ENCODE data around the gene DUS1L. TPM values are rescaled to one million over a fixed set of nuclear protein-coding genes. Genes with fewer than 3 reads are reported as not detected.

DUS1L gene
- total RNA-seq, 4 donors from 2014 or later = 65.8 to 113 (median 89.8) TPM

DNA sequence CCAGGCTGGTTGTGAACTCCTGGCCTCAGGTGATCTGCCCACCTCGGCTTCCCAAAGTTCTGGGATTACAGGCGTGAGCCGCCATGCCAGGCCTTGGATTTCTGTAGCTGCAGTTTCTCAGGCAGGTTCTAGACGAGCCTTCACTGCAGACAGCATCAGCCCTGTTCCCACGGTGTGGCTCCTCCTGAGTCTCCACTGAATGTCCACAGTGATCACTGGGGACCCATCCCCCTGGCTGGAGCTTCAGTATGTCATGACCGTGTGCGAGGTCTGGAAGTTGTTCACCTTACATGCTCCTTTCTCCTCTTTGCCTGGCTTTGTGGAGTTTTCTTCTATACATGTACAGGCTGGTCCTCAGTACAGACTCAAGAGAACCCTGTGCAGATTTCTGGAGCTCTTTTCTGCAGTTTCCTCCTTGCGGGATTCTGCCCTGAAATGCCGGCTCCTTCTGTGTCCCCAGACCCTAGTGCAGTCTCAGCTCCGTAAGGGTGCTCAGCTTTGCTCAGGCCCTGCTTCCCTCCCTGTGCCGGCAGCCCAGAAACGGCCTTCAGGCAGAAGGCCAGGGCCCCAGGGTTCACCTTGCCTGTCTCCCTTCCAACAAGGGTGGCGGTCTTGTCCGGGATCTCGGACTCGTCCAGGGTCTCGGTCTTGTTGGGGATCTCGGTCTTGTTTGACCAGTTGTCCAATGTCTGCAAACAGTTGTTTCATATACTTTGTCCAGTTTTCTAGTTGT is 46.7 kb upstream of the DUS1L start:
- no peak overlapping the region for H3K4me3 ChIP-seq (ENCODE audit: low read depth, poor library complexity, severe bottlenecking)
- TF ChIP-seq CTCF (IDR thresholded peaks at IDR 0.05) (no peak), POLR2A (IDR thresholded peaks at IDR 0.05) (no peak)
- intact Hi-C loops (cut with DNase I; ENCODE audit: low total_unique reads) = no loop called here
- DNase-seq (ENCODE audit: low spot score in 2 of 2) = no peak
- 90 to 92% methylated on average over 18 of the region's 18 CpGs for WGBS, 2 donors

- WGBS, 2 donors = 73 to 76% methylated on average over 3 of the region's 3 CpGs
- DNase-seq (ENCODE audit: low spot score in 2 of 2) = no peak
- no peak overlapping the region for H3K4me3 ChIP-seq (ENCODE audit: low read depth, poor library complexity, severe bottlenecking)
- intact Hi-C loops (cut with DNase I; ENCODE audit: low total_unique reads) = no loop called here
- no peak for TF ChIP-seq CTCF (IDR thresholded peaks at IDR 0.05)
- no peak for TF ChIP-seq POLR2A (IDR thresholded peaks at IDR 0.05)
These were observed 44.7 kb upstream of the DUS1L start for GRCh38 chr17:82110298-82110697.

DNA sequence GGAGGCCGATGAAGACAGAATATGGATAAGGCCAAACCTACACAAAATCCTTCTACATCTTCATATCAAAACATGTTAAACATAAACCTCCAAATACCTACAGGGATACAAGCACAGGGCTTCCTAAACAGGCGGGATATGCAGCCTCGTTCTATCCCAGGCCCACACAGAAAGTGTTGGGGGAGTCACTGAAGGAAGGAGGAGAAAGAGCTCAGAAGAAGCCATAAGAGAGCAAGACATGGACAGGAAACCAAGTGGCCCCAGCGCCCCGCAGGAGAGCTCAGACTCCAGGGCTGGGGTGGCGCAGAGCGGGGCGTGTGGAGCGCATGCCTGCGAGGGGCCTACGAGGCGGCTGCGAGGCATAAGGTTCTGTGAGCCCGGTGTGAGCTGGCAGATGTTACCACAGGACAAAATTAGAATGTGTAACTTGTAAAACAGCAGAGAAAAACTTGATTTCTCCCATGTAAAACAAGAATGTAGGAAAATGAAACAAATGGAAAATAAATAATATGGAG is 43.4 kb upstream of the DUS1L start:
- no peak for TF ChIP-seq POLR2A (IDR thresholded peaks at IDR 0.05)
- no peak for TF ChIP-seq CTCF (IDR thresholded peaks at IDR 0.05)
- intact Hi-C loops (cut with DNase I; ENCODE audit: low total_unique reads) = no loop called here

DNA sequence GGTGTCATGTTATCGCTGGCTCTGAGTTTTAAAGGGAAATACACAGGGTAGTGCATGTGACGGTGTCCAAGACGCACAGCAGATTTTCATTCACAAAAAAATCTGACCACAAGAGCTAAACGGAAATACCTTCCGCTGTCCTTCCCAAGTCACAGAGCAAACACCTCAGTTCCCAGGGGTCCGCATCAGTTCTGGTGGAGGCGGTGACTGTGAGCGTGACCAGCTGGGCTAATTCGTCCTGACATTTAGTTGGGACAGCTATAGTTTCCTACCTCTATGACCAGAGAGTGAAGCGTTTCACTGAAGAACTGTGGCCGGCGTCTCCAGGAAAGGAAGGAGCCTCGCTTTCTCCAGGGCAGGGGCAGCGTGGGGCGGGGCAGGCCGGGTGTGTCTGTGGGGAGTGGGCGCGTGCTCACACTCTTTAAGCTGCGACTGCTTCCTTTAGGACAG is 42.9 kb upstream of the DUS1L start:
- intact Hi-C loops (cut with DNase I; ENCODE audit: low total_unique reads) = no loop called here
- WGBS, 2 donors = 88 to 89% methylated on average over 19 of the region's 19 CpGs
- TF ChIP-seq CTCF (IDR thresholded peaks at IDR 0.05) = no peak
- TF ChIP-seq POLR2A (IDR thresholded peaks at IDR 0.05) = no peak
- DNase-seq (ENCODE audit: low spot score in 2 of 2) = no peak
- H3K4me3 ChIP-seq (ENCODE audit: low read depth, poor library complexity, severe bottlenecking) = no peak overlapping the region

More for the DNA sequence above, 43.4 kb upstream of the DUS1L start:
- DNase-seq (ENCODE audit: low spot score in 2 of 2) = no peak
- no peak overlapping the region for H3K4me3 ChIP-seq (ENCODE audit: low read depth, poor library complexity, severe bottlenecking)
- WGBS, 2 donors = 88 to 92% methylated on average over 14 of the region's 14 CpGs

- DNase-seq (ENCODE audit: low spot score in 2 of 2) = no peak
- no peak for TF ChIP-seq CTCF (IDR thresholded peaks at IDR 0.05)
- no peak for TF ChIP-seq POLR2A (IDR thresholded peaks at IDR 0.05)
- intact Hi-C loops (cut with DNase I; ENCODE audit: low total_unique reads) = no loop called here
- no peak overlapping the region for H3K4me3 ChIP-seq (ENCODE audit: low read depth, poor library complexity, severe bottlenecking)
- 94 to 95% methylated on average over 4 to 14 of the region's 14 CpGs for WGBS, 2 donors
These were observed 42.4 kb upstream of the DUS1L start for GRCh38 chr17:82108038-82108437.
